Peyer's patch (tissue), 4 donors: ENCODE measurements around the gene CCDC159.

Experiments
- POLR2A ChIP-seq, 2 donors: fragments of 450-650 bp; IDR thresholded peaks; one replicate each; pipeline ENCODE4 v1.5.1; 2017; ENCODE audit warnings: antibody characterized with exemption in 2 of 2, mild to moderate bottlenecking in 2 of 2, moderate library complexity in 2 of 2
- TF ChIP-seq, protein P1 (sequence below), 6 experiments: fragments of 450-650 bp in 4 of 6; fragments of 200-600 bp in 2 of 6; sonication (generic) in 1 of 6; IDR thresholded peaks; one replicate each; pipeline ENCODE4 v1.5.1; 2017 to 2019; ENCODE audit warnings: antibody characterized with exemption in 6 of 6, mild to moderate bottlenecking in 3 of 6, moderate library complexity in 1 of 6

GRCh38 chr19:11356074-11356397, 9.7 kb downstream of the CCDC159 start:
- TF ChIP-seq, protein P1, sequence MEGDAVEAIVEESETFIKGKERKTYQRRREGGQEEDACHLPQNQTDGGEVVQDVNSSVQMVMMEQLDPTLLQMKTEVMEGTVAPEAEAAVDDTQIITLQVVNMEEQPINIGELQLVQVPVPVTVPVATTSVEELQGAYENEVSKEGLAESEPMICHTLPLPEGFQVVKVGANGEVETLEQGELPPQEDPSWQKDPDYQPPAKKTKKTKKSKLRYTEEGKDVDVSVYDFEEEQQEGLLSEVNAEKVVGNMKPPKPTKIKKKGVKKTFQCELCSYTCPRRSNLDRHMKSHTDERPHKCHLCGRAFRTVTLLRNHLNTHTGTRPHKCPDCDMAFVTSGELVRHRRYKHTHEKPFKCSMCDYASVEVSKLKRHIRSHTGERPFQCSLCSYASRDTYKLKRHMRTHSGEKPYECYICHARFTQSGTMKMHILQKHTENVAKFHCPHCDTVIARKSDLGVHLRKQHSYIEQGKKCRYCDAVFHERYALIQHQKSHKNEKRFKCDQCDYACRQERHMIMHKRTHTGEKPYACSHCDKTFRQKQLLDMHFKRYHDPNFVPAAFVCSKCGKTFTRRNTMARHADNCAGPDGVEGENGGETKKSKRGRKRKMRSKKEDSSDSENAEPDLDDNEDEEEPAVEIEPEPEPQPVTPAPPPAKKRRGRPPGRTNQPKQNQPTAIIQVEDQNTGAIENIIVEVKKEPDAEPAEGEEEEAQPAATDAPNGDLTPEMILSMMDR (IDR thresholded peaks at IDR 0.05): no peak
- no peak for TF ChIP-seq POLR2A (IDR thresholded peaks at IDR 0.05)
